ENCODE measurements around the gene YAE1. TPM values are rescaled to one million over a fixed set of nuclear protein-coding genes. Genes with fewer than 3 reads are reported as not detected.

Gene YAE1
- total and polyA plus RNA-seq, 2 of the 8 experiments (the other 6 are each of a cell fraction or from before 2014, with no cell fraction given), result 24.1 to 38.0 TPM

GRCh38 chr7:39582536-39582935 lies 16.3 kb downstream of the YAE1 start:
- Histone ChIP-seq H4K8ac (ENCODE audit: extremely low read depth, insufficient read depth, low read length) (no peak overlapping the region), H2BK20ac (ENCODE audit: low read length) (no peak overlapping the region), H3K18ac (ENCODE audit: extremely low read depth, low read length) (no peak overlapping the region), H2AK5ac (ENCODE audit: low read depth, low read length) (no peak overlapping the region), H3K23me2 (ENCODE audit: low read depth, low read length) (no peaks in the 10 kb centered on the region), H4K5ac (ENCODE audit: insufficient read length, low read depth, low read length) (no peak overlapping the region), H2BK12ac (ENCODE audit: low read depth, low read length) (no peak overlapping the region), H3K9me3 (ENCODE audit: insufficient read depth in 2 of 2, low read depth in 1 of 2, low read length in 1 of 2) (peaks cover 0 to 2% of the 10 kb centered on the region in 2 experiments; a peak in 2 of 4 replicates), H4K91ac (replicated peaks; ENCODE audit: insufficient read length, low read length) (no peak overlapping the region), H3K23ac (ENCODE audit: insufficient read length) (no peak overlapping the region), H3K27me3 (replicated peaks in 1 of 4; ENCODE audit: control insufficient read depth in 3 of 4, extremely low read depth in 1 of 4, insufficient read depth in 3 of 4, low read length in 3 of 4) (no peaks in the 10 kb centered on the region), H3K79me2 (ENCODE audit: control insufficient read depth in 1 of 2, insufficient read depth in 2 of 2, low read length in 2 of 2) (no peaks in the 10 kb centered on the region), H3K79me1 (ENCODE audit: low read depth, low read length) (no peaks in the 10 kb centered on the region), H3K9ac (replicated peaks in 1 of 4; ENCODE audit: extremely low read depth in 1 of 4, low read depth in 3 of 4, low read length in 3 of 4) (no peak overlapping the region), H2BK5ac (ENCODE audit: low read depth, low read length) (no peak overlapping the region), H3K4me2 (ENCODE audit: insufficient read depth in 1 of 2, low read depth in 2 of 2, low read length in 2 of 2) (no peak overlapping the region), H3K27ac (ENCODE audit: low read depth, low read length) (no peak overlapping the region), H2BK120ac (replicated peaks; ENCODE audit: low read depth, low read length) (no peak overlapping the region), H3K4me1 (replicated peaks in 1 of 4; ENCODE audit: control insufficient read depth in 3 of 4, insufficient read depth in 4 of 4, low read length in 3 of 4) (peaks cover 0 to 4% (median 2%) of the 10 kb centered on the region in 4 experiments; a peak in 4 of 7 replicates), H3K4ac (replicated peaks; ENCODE audit: insufficient read length, low read depth, low read length) (no peak overlapping the region), H2AFZ (ENCODE audit: low read length) (no peak overlapping the region), H3K4me3 (ENCODE audit: extremely low read depth in 1 of 4, insufficient read depth in 2 of 4, low read depth in 3 of 4, low read length in 4 of 4) (no peak overlapping the region), H3K14ac (ENCODE audit: insufficient read length) (no peak overlapping the region), H3K36me3 (ENCODE audit: control insufficient read depth in 2 of 4, insufficient read depth in 4 of 4, low read length in 3 of 4) (peaks cover 0 to 2% (median 0%) of the 10 kb centered on the region in 4 experiments; a peak in 1 of 8 replicates), H2BK15ac (ENCODE audit: low read length) (no peak overlapping the region), H4K20me1 (replicated peaks in 1 of 2; ENCODE audit: control insufficient read depth in 1 of 2, insufficient read depth in 2 of 2, low read length in 2 of 2) (no peaks in the 10 kb centered on the region), H3K56ac (replicated peaks; ENCODE audit: insufficient read length, low read depth, low read length) (no peak overlapping the region)
- POLR2A ChIA-PET (ENCODE audit: partially characterized antibody), result interaction anchor here (1.1 kb wide), 1 partner anchor 164 kb away, joined by 4 read pairs; no protein-coding TSS in a partner anchor
- FAIRE-seq (no peak), DNase-seq (ENCODE audit: low read depth in 1 of 2, low spot score in 2 of 2) (no peak)
- WGBS, 2 experiments (ENCODE audit: extremely low coverage in 1 of 2, insufficient coverage in 1 of 2, insufficient read length in 1 of 2, insufficient replicate concordance in 2 of 2, low coverage in 1 of 2, low lambda C conversion rate in 2 of 2, missing lambda C conversion rate in 1 of 2), result 90% methylated on average over 2 of the region's 2 CpGs; no CpG with 5 or more reads in 1 of the 2 experiments
- CTCF ChIA-PET (ENCODE audit: partially characterized antibody), result interaction anchor here (0.9 to 8.5 kb wide), 9 partner anchors 11 to 177 kb away, joined by 3 to 406 read pairs (median 34); partner anchors contain the start of gene RALA
- TF ChIP-seq EZH2 (IDR thresholded peaks at IDR 0.05; ENCODE audit: low read depth, low read length, severe bottlenecking), result no peak
- TF ChIP-seq BACH1 (IDR thresholded peaks at IDR 0.05; ENCODE audit: low read length), result no peak
- TF ChIP-seq CTCF (IDR thresholded peaks at IDR 0.05; ENCODE audit: control extremely low read depth in 1 of 3, insufficient read depth in 1 of 3, low read depth in 1 of 3, low read length in 3 of 3), result no peak
- no peak for TF ChIP-seq RNF2 (IDR thresholded peaks at IDR 0.05; ENCODE audit: borderline replicate concordance, low read depth, low read length, missing control alignments, poor library complexity, severe bottlenecking)
- TF ChIP-seq TCF12 (IDR thresholded peaks at IDR 0.05; ENCODE audit: low read depth, low read length), result no peak
- TF ChIP-seq, protein P1, sequence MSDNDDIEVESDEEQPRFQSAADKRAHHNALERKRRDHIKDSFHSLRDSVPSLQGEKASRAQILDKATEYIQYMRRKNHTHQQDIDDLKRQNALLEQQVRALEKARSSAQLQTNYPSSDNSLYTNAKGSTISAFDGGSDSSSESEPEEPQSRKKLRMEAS (IDR thresholded peaks at IDR 0.05), result no peak
- TF ChIP-seq CBX5 (IDR thresholded peaks at IDR 0.05; ENCODE audit: low read depth, low read length), result no peak
- no peak for TF ChIP-seq ASH2L (IDR thresholded peaks at IDR 0.05; ENCODE audit: low read length)
- TF ChIP-seq NRF1 (IDR thresholded peaks at IDR 0.05; ENCODE audit: low read depth, low read length), result no peak
- no peak for TF ChIP-seq KDM5A (IDR thresholded peaks at IDR 0.05; ENCODE audit: low read length)
- TF ChIP-seq TAF7 (optimal IDR thresholded peaks at IDR 0.05; ENCODE audit: borderline replicate concordance, low read depth, low read length), result no peak
